RWPE1 (cell line): ENCODE results near the gene XIAP.
"Not testable (repeated sequence)": the region's sequence is repeated elsewhere in the genome, so short reads cannot be mapped to it uniquely, and the experiment has no call there.

Experiments
- CTCF ChIA-PET: fragments of 350-600 bp; sonication (Branson Sonifier 250); formaldehyde crosslinking; extraction: SDS; loops from one replicate; lab custom pipeline; 2021; lab: Yijun Ruan, JAX
- POLR2A ChIA-PET: fragments of 400-600 bp; formaldehyde crosslinking; extraction: SDS; loops from one replicate; lab custom pipeline; 2020; ENCODE audit warnings: antibody characterized with exemption; ENCODE audit not compliant: low non-redundant PET; lab: Yijun Ruan, JAX
- DNase-seq: peaks from one replicate; pipeline ENCODE4 v3.0.0; 2012; ENCODE audit warnings: low spot score
- H3K27ac ChIP-seq: fragments of 450-650 bp; 2 replicates; pipeline ENCODE4 v1.5.1; 2017
- CTCF ChIP-seq: fragments of 450-650 bp; conservative IDR thresholded peaks from 2 replicates; pipeline ENCODE4 v1.5.1; 2017; ENCODE audit warnings: low read depth, mild to moderate bottlenecking

The XIAP gene

DNA sequence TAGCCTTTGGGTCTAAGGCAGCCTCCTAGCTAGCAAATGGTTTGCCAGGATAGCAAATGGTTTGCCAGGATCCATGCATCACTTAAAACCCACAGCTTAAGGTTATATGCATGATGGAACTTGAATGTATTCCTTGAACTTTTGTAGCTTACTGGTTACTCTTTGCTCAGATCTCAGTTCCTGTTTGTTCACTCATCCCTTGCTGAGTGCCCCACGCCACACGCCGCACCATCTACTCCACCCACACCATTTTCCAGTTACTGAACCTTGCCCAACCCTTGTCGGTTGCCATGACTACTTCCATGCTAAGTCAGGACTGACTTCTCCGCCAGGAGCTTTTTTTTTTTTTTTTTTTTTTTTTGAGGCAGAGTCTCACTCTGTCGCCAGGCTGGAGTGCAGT, 29.5 kb upstream of the XIAP start:
- peak; percentile 67 for DNase-seq
- no peak for TF ChIP-seq CTCF
- H3K27ac ChIP-seq, result peak overlapping the region; percentile 77
- ChIA-PET POLR2A (no interaction called here), CTCF (interaction anchor here (0.6 to 0.7 kb wide), 2 partner anchors 41 to 57 kb away, joined by 6 to 8 read pairs; no protein-coding TSS in a partner anchor)

DNA sequence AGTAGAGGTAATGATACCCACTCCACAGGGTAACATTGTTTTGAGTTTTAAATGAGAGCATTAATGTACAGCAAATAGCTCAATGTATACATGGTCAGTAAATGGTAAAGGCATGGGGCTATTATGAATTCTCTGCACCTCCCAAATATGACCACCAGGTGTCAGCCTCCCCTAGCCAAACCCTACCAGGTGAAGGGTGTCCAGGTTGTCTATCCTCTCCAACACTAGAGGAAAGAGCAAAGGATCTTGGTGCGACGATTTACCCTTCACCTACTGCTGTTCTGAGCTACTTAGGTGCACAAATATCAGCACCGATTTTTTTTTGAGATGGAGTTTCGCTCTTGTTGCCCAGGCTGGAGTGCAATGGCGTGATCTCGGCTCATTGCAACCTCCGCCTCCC, 26.5 kb upstream of the XIAP start:
- peak; percentile 58 for DNase-seq
- H3K27ac ChIP-seq, result no peak overlapping the region
- TF ChIP-seq CTCF, result peak; percentile 63
- POLR2A ChIA-PET, result no interaction called here
- CTCF ChIA-PET, result interaction anchor here (0.6 to 1.0 kb wide), 5 partner anchors 54 to 414 kb away, joined by 3 to 5 read pairs (median 3); no protein-coding TSS in a partner anchor

- ChIA-PET POLR2A (no interaction called here), CTCF (interaction anchor here (0.6 to 1.0 kb wide), 2 partner anchors 53 to 414 kb away, joined by 3 read pairs; no protein-coding TSS in a partner anchor)
- H3K27ac ChIP-seq, result no peak overlapping the region
Observed at GRCh38 chrX:123834116-123834515, 25.7 kb upstream of the XIAP start.

DNA sequence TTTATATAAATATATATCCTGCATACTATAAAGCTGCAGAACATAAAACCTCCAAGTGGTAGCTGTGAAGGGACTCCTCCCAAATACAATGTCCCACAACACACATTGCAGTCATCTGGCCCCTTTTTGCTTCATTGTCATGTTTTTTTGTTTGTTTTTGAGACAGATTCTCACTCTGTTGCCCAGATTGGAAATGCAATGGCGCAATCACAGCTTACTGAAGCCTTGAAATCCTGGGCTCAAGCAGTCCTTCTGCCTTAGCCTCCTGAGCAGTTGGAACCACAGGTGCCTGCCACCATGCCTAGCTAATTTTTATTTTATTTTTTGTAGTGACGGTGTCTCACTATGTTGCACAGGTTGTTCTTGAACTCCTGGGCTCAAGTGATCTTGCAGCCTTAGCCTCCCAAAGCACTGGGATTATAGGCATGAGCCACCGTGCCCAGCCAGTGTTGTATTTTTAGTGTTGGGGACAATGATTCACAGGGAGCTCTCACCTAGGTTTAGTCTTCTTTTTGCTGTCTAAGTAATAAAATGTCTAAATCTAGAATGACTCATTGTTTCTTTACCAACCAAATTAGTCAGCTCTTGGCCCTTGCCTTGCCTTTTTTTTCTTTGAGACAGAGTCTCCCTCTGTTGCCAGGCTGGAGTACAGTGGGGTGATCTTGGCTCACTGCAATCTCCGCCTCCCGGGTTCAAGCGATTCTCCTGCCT, 24.0 kb upstream of the XIAP start:
- peak overlapping the region; percentile 65 for H3K27ac ChIP-seq
- CTCF ChIA-PET, result no interaction called here

More at GRCh38 chrX:123834116-123834515, 25.7 kb upstream of the XIAP start:
- no peak for TF ChIP-seq CTCF
- no peak for DNase-seq

DNA sequence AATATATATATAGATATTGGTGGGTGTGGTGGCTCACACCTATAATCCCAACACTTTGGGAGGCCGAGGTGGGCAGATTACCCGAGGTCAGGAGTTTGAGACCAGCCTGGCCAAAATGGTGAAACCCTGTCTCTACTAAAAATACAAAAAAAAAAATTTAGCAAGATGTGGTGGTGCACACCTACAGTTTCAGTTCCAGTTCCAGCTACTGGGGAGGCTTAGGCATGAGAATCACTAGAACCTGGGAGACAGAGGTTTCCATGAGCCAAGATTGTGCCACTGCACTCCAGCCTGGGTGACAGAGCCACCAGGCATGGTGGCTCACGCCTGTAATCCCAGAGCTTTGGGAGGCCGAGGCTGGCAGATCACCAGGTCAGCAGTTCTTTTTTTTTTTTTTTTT, 14.7 kb upstream of the XIAP start:
- DNase-seq, POLR2A ChIA-PET, H3K27ac ChIP-seq, CTCF ChIA-PET: not testable (repeated sequence)

More for the DNA sequence above, 24.0 kb upstream of the XIAP start:
- DNase-seq, result peak; percentile 59
- TF ChIP-seq CTCF, result no peak
- POLR2A ChIA-PET, result no interaction called here

- H3K27ac ChIP-seq, result no peak overlapping the region
- DNase-seq, result no peak
- CTCF ChIA-PET, result no interaction called here
- POLR2A ChIA-PET, result no interaction called here
- no peak for TF ChIP-seq CTCF
Observed at GRCh38 chrX:123846577-123847038, 13.2 kb upstream of the XIAP start.

DNA sequence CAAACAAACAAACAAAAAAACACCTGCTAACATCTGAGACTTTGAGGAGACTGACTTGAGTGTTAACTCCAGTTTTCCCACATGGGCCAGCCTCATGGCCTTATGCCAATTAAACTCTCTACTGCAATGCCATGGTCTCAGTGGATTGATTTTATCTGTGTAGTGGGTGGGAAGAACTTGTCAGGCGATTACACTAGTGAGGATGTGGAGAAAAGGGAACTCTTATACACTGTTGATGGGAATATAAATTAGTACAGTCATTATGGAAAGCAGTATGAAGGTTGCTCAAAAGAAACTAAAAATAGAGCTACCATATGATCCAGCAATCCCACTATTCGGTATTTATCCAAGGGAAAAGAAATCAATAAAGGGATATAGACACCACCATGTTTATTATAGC, 12.8 kb upstream of the XIAP start:
- ChIA-PET POLR2A (no interaction called here), CTCF (no interaction called here)
- no peak for DNase-seq
- H3K27ac ChIP-seq, result no peak overlapping the region
- TF ChIP-seq CTCF, result no peak
